Measurements from ENCODE around the gene ATF5.

Gene ATF5

GRCh38 chr19:49926515-49926914 is 2.5 kb upstream of the ATF5 start:
- no peak for TF ChIP-seq CTCF (IDR thresholded peaks at IDR 0.05; ENCODE audit: low read depth, low read length)
- no peak for DNase-seq (ENCODE audit: extremely low read depth, low read depth)

- no peak for DNase-seq (ENCODE audit: extremely low read depth, low read depth)
- no peak for TF ChIP-seq CTCF (IDR thresholded peaks at IDR 0.05; ENCODE audit: low read depth, low read length)
These were observed 1.3 kb upstream of the ATF5 start for GRCh38 chr19:49927526-49928264.

- TF ChIP-seq CTCF (IDR thresholded peaks at IDR 0.05; ENCODE audit: low read depth, low read length) = no peak
These were observed 842 bp downstream of the ATF5 start for GRCh38 chr19:49929611-49930482.

GRCh38 chr19:49930483-49931011 is 1.5 kb downstream of the ATF5 start:
- TF ChIP-seq CTCF (IDR thresholded peaks at IDR 0.05; ENCODE audit: low read depth, low read length) = no peak
- DNase-seq (ENCODE audit: extremely low read depth, low read depth) = no peak

More at GRCh38 chr19:49929611-49930482, 842 bp downstream of the ATF5 start:
- DNase-seq (ENCODE audit: extremely low read depth, low read depth) = peak; percentile 91

GRCh38 chr19:49931293-49932040 is 2.5 kb downstream of the ATF5 start:
- DNase-seq (ENCODE audit: extremely low read depth, low read depth) = no peak
- TF ChIP-seq CTCF (IDR thresholded peaks at IDR 0.05; ENCODE audit: low read depth, low read length) = no peak

- TF ChIP-seq CTCF (IDR thresholded peaks at IDR 0.05; ENCODE audit: low read depth, low read length) = no peak
These were observed 3.0 kb downstream of the ATF5 start for GRCh38 chr19:49932041-49932451.

More at GRCh38 chr19:49932041-49932451, 3.0 kb downstream of the ATF5 start:
- no peak for DNase-seq (ENCODE audit: extremely low read depth, low read depth)

Data from AG09319 (cell line).